A673 (cell line): ENCODE data around the gene RGS6. TPM values are rescaled to one million over a fixed set of nuclear protein-coding genes. Genes with fewer than 3 reads are reported as not detected.

ENCODE experiments used
- BruUV-seq: library from RNA; stranded (reverse); fragments of 400-500 nt; replicated peaks from 2 replicates; lab custom pipeline; 2021; lab: Mats Ljungman, UMichigan
- CTCF ChIA-PET: fragments of 300-600 bp; sonication (Branson Sonifier 250); formaldehyde crosslinking; loops from one replicate; lab custom pipeline; 2022; ENCODE audit warnings: antibody characterized with exemption; lab: Charles Lee
- POLR2A ChIA-PET: fragments of 300-600 bp; sonication (Branson Sonifier 250); formaldehyde crosslinking; loops from one replicate; lab custom pipeline; 2022; ENCODE audit warnings: antibody characterized with exemption; ENCODE audit not compliant: low non-redundant PET; lab: Charles Lee
- DNase-seq: peaks from one replicate; pipeline ENCODE4 v3.0.0-alpha.2; 2015; ENCODE audit warnings: low spot score
- H3K27ac ChIP-seq: fragments of 200-600 bp; sonication (generic); 2 replicates; pipeline ENCODE4 v1.5.1; 2016; ENCODE audit warnings: mixed run types, low read depth, mild to moderate bottlenecking, mixed read lengths, antibody characterized with exemption, low read length; ENCODE audit not compliant: poor library complexity, severe bottlenecking
- H3K27me3 ChIP-seq: fragments of 200-600 bp; sonication (generic); replicated peaks from 2 replicates; pipeline ENCODE4 v1.6.1; 2017; ENCODE audit warnings: mixed run types, low read depth, mild to moderate bottlenecking, mixed read lengths, antibody characterized with exemption, low read length; ENCODE audit not compliant: insufficient read depth, poor library complexity
- H3K36me3 ChIP-seq: fragments of 200-600 bp; sonication (generic); 2 replicates; pipeline ENCODE4 v1.6.1; 2016; ENCODE audit warnings: mixed run types, mild to moderate bottlenecking, mixed read lengths, antibody characterized with exemption, low read length; ENCODE audit not compliant: insufficient read depth, poor library complexity, severe bottlenecking
- H3K4me1 ChIP-seq: fragments of 200-600 bp; sonication (generic); 2 replicates; pipeline ENCODE4 v1.6.1; 2017; ENCODE audit warnings: mixed run types, mild to moderate bottlenecking, mixed read lengths, antibody characterized with exemption, low read length; ENCODE audit not compliant: insufficient read depth, poor library complexity, severe bottlenecking
- H3K4me3 ChIP-seq: fragments of 200-600 bp; sonication (generic); 2 replicates; pipeline ENCODE4 v1.5.1; 2016; ENCODE audit warnings: low read depth, mixed run types, mild to moderate bottlenecking, mixed read lengths, low read length; ENCODE audit not compliant: poor library complexity, severe bottlenecking
- H3K9me3 ChIP-seq: fragments of 200-600 bp; sonication (generic); 2 replicates; pipeline ENCODE4 v1.6.1; 2016; ENCODE audit warnings: mixed run types, low read depth, mild to moderate bottlenecking, mixed read lengths, antibody characterized with exemption, low read length; ENCODE audit not compliant: poor library complexity, severe bottlenecking
- CTCF ChIP-seq: fragments of 300-800, 200-600 bp; sonication (generic); conservative IDR thresholded peaks from 2 replicates; pipeline ENCODE4 v1.5.1; 2017; ENCODE audit warnings: low read depth, mild to moderate bottlenecking, antibody characterized with exemption, low read length, moderate library complexity, mixed read lengths
- EZH2 ChIP-seq: fragments of 200-600 bp; sonication (generic); IDR thresholded peaks from 2 replicates; pipeline ENCODE4 v1.6.1; 2017; ENCODE audit warnings: borderline replicate concordance, low read depth, mild to moderate bottlenecking, mixed read lengths, antibody characterized with exemption, low read length; ENCODE audit not compliant: poor library complexity, severe bottlenecking
- intact Hi-C: fragments of 100-400 bp; cut with micrococcal nuclease; formaldehyde crosslinking; loops from one replicate; pipeline ENCODE4 v1.10.0; 2022; ENCODE audit not compliant: unreplicated experiment
- total RNA-seq: library from RNA; stranded (reverse); gene quantifications from 2 replicates; pipeline ENCODE4 v1.2.3, GENCODE V29; 2021

The RGS6 gene
- total RNA-seq, 1 experiment from 2014 or later, result not detected

- ChIA-PET POLR2A (no interaction called here), CTCF (no interaction called here)
- H3K36me3 ChIP-seq, result no peaks in the 10 kb centered on the region
- no peaks in the 10 kb centered on the region for H3K27me3 ChIP-seq
- H3K9me3 ChIP-seq, result no peaks in the 10 kb centered on the region
- BruUV-seq, result no TSS peak
- DNase-seq, result peak; percentile 4
- no peak overlapping the region for H3K4me3 ChIP-seq
- intact Hi-C loops, result no loop called here
- H3K27ac ChIP-seq, result no peak overlapping the region
- no peaks in the 10 kb centered on the region for H3K4me1 ChIP-seq
- TF ChIP-seq EZH2 (no peak), CTCF (no peak)
Measured at GRCh38 chr14:72142328-72142727, 210.1 kb downstream of the RGS6 start.

- POLR2A ChIA-PET, result no interaction called here
- Histone ChIP-seq H3K4me1 (no peaks in the 10 kb centered on the region), H3K27me3 (no peaks in the 10 kb centered on the region), H3K36me3 (no peaks in the 10 kb centered on the region), H3K9me3 (no peaks in the 10 kb centered on the region), H3K27ac (no peak overlapping the region), H3K4me3 (no peak overlapping the region)
- no peak for TF ChIP-seq CTCF
- no peak for TF ChIP-seq EZH2
- BruUV-seq, result no TSS peak
- intact Hi-C loops, result no loop called here
- CTCF ChIA-PET, result no interaction called here
- DNase-seq, result no peak
Measured at GRCh38 chr14:72146241-72146640, 214.0 kb downstream of the RGS6 start.

- Histone ChIP-seq H3K4me3 (no peak overlapping the region), H3K27ac (no peak overlapping the region), H3K36me3 (no peaks in the 10 kb centered on the region), H3K27me3 (no peaks in the 10 kb centered on the region), H3K9me3 (no peaks in the 10 kb centered on the region), H3K4me1 (no peaks in the 10 kb centered on the region)
- DNase-seq, result no peak
- TF ChIP-seq CTCF, result no peak
- no peak for TF ChIP-seq EZH2
- intact Hi-C loops, result no loop called here
- CTCF ChIA-PET, result no interaction called here
- no TSS peak for BruUV-seq
- POLR2A ChIA-PET, result no interaction called here
Measured at GRCh38 chr14:72154645-72155378, 222.6 kb downstream of the RGS6 start.
